Esophagus squamous epithelium (tissue), 4 donors: Measurements from ENCODE around the gene BEND6.

Experiments
- POLR2A ChIP-seq, 4 donors: fragments of 450-650 bp; IDR thresholded peaks; one replicate each; pipeline ENCODE4 v1.6.1; 2017; ENCODE audit warnings: antibody characterized with exemption in 4 of 4, mild to moderate bottlenecking in 4 of 4, moderate library complexity in 3 of 4
- TF ChIP-seq, protein P1 (sequence below), 6 experiments: fragments of 450-650 bp in 4 of 6; fragments of 200-600 bp in 2 of 6; sonication (generic) in 2 of 6; IDR thresholded peaks; one replicate each; pipeline ENCODE4 v1.5.1; 2016 to 2019; ENCODE audit warnings: antibody characterized with exemption in 6 of 6, mild to moderate bottlenecking in 4 of 6, moderate library complexity in 4 of 6

GRCh38 chr6:56977192-56977591, 22.3 kb downstream of the BEND6 start:
- TF ChIP-seq POLR2A (IDR thresholded peaks at IDR 0.05): no peak
- TF ChIP-seq, protein P1, sequence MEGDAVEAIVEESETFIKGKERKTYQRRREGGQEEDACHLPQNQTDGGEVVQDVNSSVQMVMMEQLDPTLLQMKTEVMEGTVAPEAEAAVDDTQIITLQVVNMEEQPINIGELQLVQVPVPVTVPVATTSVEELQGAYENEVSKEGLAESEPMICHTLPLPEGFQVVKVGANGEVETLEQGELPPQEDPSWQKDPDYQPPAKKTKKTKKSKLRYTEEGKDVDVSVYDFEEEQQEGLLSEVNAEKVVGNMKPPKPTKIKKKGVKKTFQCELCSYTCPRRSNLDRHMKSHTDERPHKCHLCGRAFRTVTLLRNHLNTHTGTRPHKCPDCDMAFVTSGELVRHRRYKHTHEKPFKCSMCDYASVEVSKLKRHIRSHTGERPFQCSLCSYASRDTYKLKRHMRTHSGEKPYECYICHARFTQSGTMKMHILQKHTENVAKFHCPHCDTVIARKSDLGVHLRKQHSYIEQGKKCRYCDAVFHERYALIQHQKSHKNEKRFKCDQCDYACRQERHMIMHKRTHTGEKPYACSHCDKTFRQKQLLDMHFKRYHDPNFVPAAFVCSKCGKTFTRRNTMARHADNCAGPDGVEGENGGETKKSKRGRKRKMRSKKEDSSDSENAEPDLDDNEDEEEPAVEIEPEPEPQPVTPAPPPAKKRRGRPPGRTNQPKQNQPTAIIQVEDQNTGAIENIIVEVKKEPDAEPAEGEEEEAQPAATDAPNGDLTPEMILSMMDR (IDR thresholded peaks at IDR 0.05): no peak
